RCC 7860 (cell line): ENCODE data around the gene CENPA.
"Not testable (repeated sequence)": the region's sequence is repeated elsewhere in the genome, so short reads cannot be mapped to it uniquely, and the experiment has no call there.

Experiments used
- DNase-seq: peaks from one replicate; pipeline ENCODE4 v3.0.0-alpha.2; 2015; ENCODE audit warnings: low spot score
- FAIRE-seq: peaks from 2 replicates; lab custom pipeline; 2012; peaks lifted over from hg19 to GRCh38; lab: Jason Lieb, UNC

The CENPA gene

GRCh38 chr2:26784570-26785234, 1.2 kb upstream of the CENPA start:
- no peak for DNase-seq
- FAIRE-seq: no peak

DNA sequence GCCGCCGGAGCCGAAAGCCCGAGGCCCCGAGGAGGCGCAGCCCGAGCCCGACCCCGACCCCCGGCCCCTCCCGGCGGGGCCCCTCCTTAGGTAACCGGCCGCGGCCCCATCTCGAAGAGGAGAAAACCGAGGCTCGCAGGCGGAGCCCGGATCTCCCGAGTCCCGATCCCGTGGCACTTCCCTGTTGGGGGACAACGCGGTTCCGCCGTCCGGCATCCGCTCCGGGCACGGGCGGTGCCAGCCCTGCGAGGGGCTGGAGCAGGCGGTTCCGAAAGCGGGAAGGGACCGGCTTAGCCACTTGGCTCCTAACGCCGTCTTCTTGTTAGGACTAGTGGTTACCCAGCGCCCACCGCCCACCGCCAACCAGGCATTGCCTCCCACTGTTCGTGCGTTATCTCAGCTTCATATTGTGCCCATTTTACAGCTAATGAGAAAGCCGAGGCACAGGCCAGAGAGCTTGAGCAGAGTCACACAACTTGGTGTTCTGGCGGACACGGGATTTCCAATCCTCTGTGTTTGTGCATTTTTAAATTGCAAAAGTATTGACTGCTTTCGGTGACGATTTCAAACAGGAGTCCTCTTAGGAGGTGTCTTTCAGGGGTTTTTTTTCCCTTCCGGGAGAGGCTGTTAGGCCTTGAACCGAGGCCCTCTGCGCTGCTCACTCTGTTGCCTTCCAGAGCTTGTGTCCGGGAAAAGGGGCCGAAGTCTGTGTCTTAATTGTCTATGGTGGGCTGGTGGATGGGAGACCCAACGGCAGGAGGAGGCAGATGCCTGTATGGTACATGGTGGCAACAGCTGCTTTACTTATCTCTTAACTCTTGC, 562 bp downstream of the CENPA start:
- no peak for DNase-seq
- no peak for FAIRE-seq

GRCh38 chr2:26792720-26793119, 6.9 kb downstream of the CENPA start:
- DNase-seq (no peak), FAIRE-seq (no peak)

- no peak for DNase-seq
- no peak for FAIRE-seq
These were observed 7.7 kb downstream of the CENPA start for GRCh38 chr2:26793518-26793917.

- not testable (repeated sequence) for FAIRE-seq, DNase-seq
These were observed 9.3 kb downstream of the CENPA start for GRCh38 chr2:26795135-26795534.

DNA sequence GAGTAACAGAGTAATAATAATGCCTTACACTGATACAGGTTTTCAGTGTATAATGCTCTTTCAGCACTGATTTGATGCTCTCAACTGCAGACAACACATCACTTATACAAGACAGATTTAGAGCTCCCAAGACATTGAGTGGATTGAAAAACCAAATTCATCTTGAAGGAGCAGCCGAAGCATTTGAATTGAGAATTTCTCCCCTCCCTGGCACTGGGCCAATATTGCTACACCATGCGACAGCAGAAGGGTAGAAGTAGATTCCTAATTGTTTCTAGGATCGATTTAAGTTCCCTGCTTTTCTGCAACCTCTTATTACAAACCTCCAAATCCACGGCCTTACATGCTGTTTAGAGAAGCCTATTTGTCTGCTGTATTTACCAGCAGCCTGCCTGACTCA, 15.5 kb downstream of the CENPA start:
- DNase-seq: no peak
- no peak for FAIRE-seq

DNA sequence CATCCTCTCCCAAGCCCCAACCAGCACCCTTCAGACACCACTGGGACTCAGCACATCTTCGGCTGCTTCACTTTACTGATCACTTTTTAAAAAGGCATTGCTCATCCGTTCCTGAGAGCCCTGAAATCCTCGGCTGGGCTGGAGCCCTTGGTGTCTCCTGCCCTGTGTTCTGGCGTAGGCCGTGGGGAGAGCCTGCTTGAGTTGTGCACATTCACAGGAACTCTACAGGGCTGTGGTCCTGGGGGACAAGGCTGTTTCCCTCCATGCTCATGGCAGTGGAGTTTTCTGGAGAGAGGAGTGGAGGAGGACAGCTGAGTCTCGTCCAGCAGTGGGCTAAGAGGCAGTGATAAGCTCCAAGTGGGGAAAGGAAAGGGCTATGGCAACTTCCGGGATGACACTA, 15.9 kb downstream of the CENPA start:
- DNase-seq (no peak), FAIRE-seq (no peak)

GRCh38 chr2:26805241-26805676, 19.4 kb downstream of the CENPA start:
- FAIRE-seq (peak; percentile 92), DNase-seq (peak; percentile 96)

DNA sequence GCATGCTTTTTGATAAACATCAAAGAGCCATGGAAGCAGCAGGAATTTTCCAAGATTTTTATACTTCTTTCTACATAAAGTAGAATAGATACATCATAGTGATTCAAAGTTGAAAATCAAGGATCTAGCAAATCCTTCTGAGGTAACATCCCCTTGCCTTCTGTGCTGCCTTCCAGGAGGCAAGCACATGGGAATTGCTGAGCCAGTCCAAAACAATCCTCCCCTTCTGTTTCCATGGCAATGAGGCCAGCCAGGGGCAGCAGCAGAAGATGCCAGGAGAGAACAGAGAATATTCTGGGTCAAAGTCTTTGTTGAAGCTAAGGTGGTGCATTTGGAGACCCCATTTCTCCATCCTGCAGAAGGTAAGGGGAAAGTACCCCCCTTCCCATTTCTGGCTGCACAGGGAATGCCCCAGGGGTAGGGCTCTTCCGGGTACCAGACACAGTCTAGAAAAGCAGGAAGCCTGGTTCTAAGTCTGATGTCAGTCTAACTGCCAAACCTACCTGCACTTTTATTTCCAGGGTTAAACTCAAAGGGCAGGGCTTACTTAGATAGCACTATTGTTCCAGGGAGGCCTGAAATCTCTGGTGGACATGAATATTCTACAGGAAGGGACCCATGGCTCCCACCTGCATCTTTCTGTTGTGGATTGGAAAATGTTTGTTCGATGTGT, 22.1 kb downstream of the CENPA start:
- DNase-seq (no peak), FAIRE-seq (no peak)

GRCh38 chr2:26809211-26809610, 23.4 kb downstream of the CENPA start:
- FAIRE-seq (no peak), DNase-seq (no peak)

GRCh38 chr2:26809876-26810577, 24.2 kb downstream of the CENPA start:
- FAIRE-seq (no peak), DNase-seq (no peak)

GRCh38 chr2:26811261-26811660, 25.4 kb downstream of the CENPA start:
- DNase-seq (no peak), FAIRE-seq (no peak)

- FAIRE-seq (no peak), DNase-seq (no peak)
These were observed 26.2 kb downstream of the CENPA start for GRCh38 chr2:26811791-26812694.

GRCh38 chr2:26812731-26813130, 26.9 kb downstream of the CENPA start:
- DNase-seq: no peak
- FAIRE-seq: no peak

DNA sequence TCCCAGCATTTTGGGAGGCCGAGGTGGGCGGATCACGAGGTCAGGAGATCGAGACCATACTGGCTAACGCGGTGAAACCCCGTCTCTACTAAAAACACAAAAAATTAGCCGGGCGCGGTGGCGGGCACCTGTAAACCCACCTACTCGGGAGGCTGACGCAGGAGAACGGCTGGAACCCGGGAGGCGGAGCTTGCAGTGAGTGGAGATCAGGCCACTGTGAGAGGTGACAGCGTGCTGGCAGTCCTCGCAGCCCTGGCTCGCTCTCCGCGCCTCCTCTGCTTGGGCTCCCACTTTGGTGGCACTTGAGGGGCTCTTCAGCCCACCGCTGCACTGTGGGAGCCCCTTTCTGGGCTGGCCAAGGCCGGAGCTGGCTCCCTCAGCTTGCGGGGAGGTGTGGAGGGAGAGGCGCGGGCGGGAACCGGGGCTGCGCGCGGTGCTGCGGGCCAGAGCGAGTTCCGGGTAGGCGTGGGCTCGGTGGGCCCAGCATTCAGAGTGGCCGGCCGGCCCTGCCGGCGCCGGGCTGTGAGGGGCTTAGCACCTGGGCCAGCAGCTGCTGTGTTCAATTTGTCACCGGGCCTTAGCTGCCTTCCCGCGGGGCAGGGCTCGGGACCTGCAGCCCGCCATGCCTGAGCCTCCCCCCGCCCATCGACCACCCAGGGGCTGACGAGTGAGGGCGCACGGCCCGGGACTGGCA, 28.4 kb downstream of the CENPA start:
- not testable (repeated sequence) for FAIRE-seq, DNase-seq

- no peak for FAIRE-seq
- no peak for DNase-seq
These were observed 31.0 kb downstream of the CENPA start for GRCh38 chr2:26816893-26817292.

- no peak for FAIRE-seq
These were observed 32.4 kb downstream of the CENPA start for GRCh38 chr2:26818255-26818654.

GRCh38 chr2:26818972-26819371, 33.1 kb downstream of the CENPA start:
- FAIRE-seq (no peak), DNase-seq (no peak)

More at GRCh38 chr2:26818255-26818654, 32.4 kb downstream of the CENPA start:
- DNase-seq: no peak

- DNase-seq: no peak
- FAIRE-seq: no peak
These were observed 35.1 kb downstream of the CENPA start for GRCh38 chr2:26820932-26821331.
